Subcutaneous adipose tissue (tissue), 4 donors: Measurements from ENCODE around the gene BRIP1. TPM values are rescaled to one million over a fixed set of nuclear protein-coding genes. Genes with fewer than 3 reads are reported as not detected.

Experiments used
- CTCF ChIP-seq: fragments of 450-650 bp; IDR thresholded peaks from one replicate; pipeline ENCODE4 v1.5.1; 2016; ENCODE audit warnings: low read depth, mild to moderate bottlenecking, control low read depth, antibody characterized with exemption, moderate library complexity
- small RNA-seq: library from RNA; depleted of rRNA; stranded (forward); fragments of <200 nt; gene quantifications from one replicate; pipeline ENCODE3, GENCODE V24; 2016
- total RNA-seq, 4 donors: library from RNA; depleted of rRNA; stranded (reverse); fragments of >200 nt; gene quantifications; one replicate each; pipeline ENCODE4 v1.1.0, GENCODE V29; 2016

BRIP1 gene
- total RNA-seq, 4 donors from 2014 or later = 0.33 to 1.1 (median 0.98) TPM

DNA sequence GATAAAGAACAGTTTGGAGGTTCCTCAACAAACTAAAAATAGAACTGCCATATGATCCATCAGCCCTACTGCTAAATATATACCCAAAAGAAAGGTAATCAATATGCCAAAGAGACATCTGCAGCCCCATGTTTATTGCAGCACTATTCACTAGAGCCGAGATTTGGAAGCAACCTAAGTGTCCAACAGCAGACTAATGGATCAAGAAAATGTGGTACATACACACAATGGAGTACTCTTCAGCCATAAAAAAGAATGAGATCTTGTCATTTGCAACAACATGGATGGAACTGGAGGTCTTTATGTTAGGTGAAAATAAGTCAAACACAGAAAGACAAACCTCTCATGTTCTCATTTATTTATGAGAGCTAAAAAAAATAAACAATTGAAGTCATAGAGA is 223.5 kb downstream of the BRIP1 start:
- TF ChIP-seq CTCF = peak; percentile 1

DNA sequence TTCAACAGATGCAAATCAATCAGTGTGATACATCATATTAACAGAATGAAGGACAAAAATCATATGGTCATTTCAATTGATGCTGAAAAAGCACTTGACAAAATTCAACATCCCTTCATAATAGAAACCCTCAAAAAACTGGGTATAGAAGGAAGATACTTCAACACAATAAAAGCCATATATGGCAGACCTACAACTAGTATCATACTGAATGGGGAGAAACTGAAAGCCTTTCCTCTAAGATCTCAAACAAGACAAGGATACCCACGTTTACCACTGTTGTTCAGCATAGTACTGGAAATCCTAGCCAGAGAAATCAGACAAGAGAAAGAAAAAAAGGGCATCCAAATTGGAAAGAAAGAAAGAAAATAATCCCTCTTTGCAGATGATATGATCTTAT is 225.2 kb downstream of the BRIP1 start:
- TF ChIP-seq CTCF = no peak

DNA sequence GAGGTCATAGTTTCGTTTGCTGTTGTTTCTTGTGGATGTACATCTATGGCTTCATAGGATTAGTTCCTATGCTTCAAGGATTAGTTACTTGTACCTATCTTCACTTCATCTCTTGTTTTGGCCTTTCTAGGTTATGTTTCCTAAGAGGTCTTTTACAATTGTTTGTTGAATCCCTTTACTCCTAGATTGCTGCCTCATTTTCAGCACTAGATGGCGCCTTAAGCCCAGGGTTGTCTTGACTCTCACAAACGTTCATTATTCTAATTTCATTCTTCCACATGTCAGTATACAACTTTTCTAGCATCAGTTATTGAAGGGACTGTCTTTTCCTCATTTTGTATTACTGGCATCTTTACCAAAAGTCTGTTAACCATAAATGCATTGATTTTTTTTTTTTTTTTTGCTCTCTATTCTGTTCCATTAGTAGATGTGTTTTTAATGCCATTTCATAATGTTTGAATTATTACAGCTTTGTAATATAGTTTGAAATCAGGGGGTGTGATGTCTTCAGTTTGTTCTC is 227.4 kb downstream of the BRIP1 start:
- TF ChIP-seq CTCF = peak; percentile 100

DNA sequence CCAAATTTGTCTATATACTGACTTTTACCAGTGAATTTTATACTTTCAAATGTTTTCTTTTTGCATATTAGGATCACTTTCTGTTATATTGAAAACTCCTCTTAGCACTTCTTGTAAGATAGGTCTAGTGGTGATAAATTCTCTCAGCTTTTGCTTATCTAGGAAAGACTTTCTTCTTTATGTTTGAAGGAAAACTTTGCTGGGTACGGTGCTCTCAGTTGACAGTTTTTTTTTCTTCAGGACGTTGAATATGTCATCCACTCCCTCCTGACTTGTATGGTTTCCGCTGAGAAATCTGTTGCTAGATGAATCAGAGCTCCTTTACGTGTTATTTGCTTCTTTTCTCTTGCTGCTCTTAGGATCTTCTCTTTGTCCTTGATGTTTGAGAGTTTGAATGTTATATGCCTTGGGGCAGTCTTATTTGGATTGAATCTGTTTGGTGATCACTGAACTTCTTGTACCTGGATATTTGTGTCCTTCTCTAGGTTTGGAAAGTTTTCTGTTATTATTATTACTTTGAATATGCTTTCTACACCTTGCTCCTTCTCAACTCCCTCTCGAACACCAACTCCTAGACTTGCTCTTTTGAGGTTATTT is 228.3 kb downstream of the BRIP1 start:
- peak; percentile 96 for TF ChIP-seq CTCF

- TF ChIP-seq CTCF = peak; percentile 96
Observed at GRCh38 chr17:61634011-61634539, 229.3 kb downstream of the BRIP1 start.

GRCh38 chr17:61632826-61633225 is 230.5 kb downstream of the BRIP1 start:
- peak; percentile 97 for TF ChIP-seq CTCF

GRCh38 chr17:61631800-61632199 is 231.5 kb downstream of the BRIP1 start:
- TF ChIP-seq CTCF = peak; percentile 75

Small RNAs within 50 kb of the gene (small RNA-seq; reads per million reads assigned to genes)
- 0.49 reads per million for gene RF00019

Other genes starting within 250 kb of the BRIP1 start
- 10 to 100 TPM; 10.0 to 11.9 (median 10.6) TPM for gene INTS2, start 64.5 kb upstream of the BRIP1 start, total RNA-seq
- gene MED13, start 201.8 kb upstream of the BRIP1 start, total RNA-seq = 100 to 1,000 TPM in 1 of 4 donors, 10 to 100 TPM in 3; 67.3 to 114 (median 79.8) TPM